HG02884 (cell line): ENCODE results near the gene CACNA2D3.

Experiments
- ATAC-seq: cut with Tn5 transposase; IDR thresholded peaks from one replicate; pipeline ENCODE4 v1.9.1; 2021; ENCODE audit warnings: mild to moderate bottlenecking, moderate library complexity; ENCODE audit not compliant: unreplicated experiment

The CACNA2D3 gene

GRCh38 chr3:54168451-54168850 is 46.1 kb downstream of the CACNA2D3 start:
- ATAC-seq = no peak

GRCh38 chr3:54169524-54169923 is 47.2 kb downstream of the CACNA2D3 start:
- ATAC-seq = no peak

GRCh38 chr3:54171509-54171908 is 49.2 kb downstream of the CACNA2D3 start:
- no peak for ATAC-seq

- ATAC-seq = no peak
These were observed 49.6 kb downstream of the CACNA2D3 start for GRCh38 chr3:54171951-54172350.

GRCh38 chr3:54173371-54173770 is 51.0 kb downstream of the CACNA2D3 start:
- no peak for ATAC-seq

- ATAC-seq = no peak
These were observed 53.8 kb downstream of the CACNA2D3 start for GRCh38 chr3:54176106-54176505.

- ATAC-seq = no peak
These were observed 55.5 kb downstream of the CACNA2D3 start for GRCh38 chr3:54177816-54178215.

GRCh38 chr3:54178376-54178775 is 56.0 kb downstream of the CACNA2D3 start:
- ATAC-seq = no peak

GRCh38 chr3:54180921-54181320 is 58.6 kb downstream of the CACNA2D3 start:
- ATAC-seq = no peak

- ATAC-seq = no peak
These were observed 59.9 kb downstream of the CACNA2D3 start for GRCh38 chr3:54182242-54182641.

GRCh38 chr3:54185740-54186139 is 63.4 kb downstream of the CACNA2D3 start:
- no peak for ATAC-seq

GRCh38 chr3:54188176-54188791 is 65.9 kb downstream of the CACNA2D3 start:
- no peak for ATAC-seq

- no peak for ATAC-seq
These were observed 68.9 kb downstream of the CACNA2D3 start for GRCh38 chr3:54191220-54191619.

- no peak for ATAC-seq
These were observed 69.7 kb downstream of the CACNA2D3 start for GRCh38 chr3:54192026-54192425.

- no peak for ATAC-seq
These were observed 70.7 kb downstream of the CACNA2D3 start for GRCh38 chr3:54193093-54193492.

- ATAC-seq = no peak
These were observed 74.1 kb downstream of the CACNA2D3 start for GRCh38 chr3:54196360-54196991.

GRCh38 chr3:54197509-54197908 is 75.2 kb downstream of the CACNA2D3 start:
- ATAC-seq = no peak

GRCh38 chr3:54198556-54198955 is 76.2 kb downstream of the CACNA2D3 start:
- ATAC-seq = no peak

GRCh38 chr3:54202054-54202453 is 79.7 kb downstream of the CACNA2D3 start:
- no peak for ATAC-seq

GRCh38 chr3:54202651-54203248 is 80.4 kb downstream of the CACNA2D3 start:
- no peak for ATAC-seq

- ATAC-seq = no peak
These were observed 84.5 kb downstream of the CACNA2D3 start for GRCh38 chr3:54206874-54207273.

GRCh38 chr3:54211097-54211496 is 88.7 kb downstream of the CACNA2D3 start:
- no peak for ATAC-seq
